GM21619 (cell line): ENCODE data around the gene CASP3.
"Not testable (repeated sequence)": the region's sequence is repeated elsewhere in the genome, so short reads cannot be mapped to it uniquely, and the experiment has no call there.

Experiments
- ATAC-seq: cut with Tn5 transposase; IDR thresholded peaks from one replicate; pipeline ENCODE4 v1.9.1; 2021; ENCODE audit not compliant: unreplicated experiment

Gene CASP3

DNA sequence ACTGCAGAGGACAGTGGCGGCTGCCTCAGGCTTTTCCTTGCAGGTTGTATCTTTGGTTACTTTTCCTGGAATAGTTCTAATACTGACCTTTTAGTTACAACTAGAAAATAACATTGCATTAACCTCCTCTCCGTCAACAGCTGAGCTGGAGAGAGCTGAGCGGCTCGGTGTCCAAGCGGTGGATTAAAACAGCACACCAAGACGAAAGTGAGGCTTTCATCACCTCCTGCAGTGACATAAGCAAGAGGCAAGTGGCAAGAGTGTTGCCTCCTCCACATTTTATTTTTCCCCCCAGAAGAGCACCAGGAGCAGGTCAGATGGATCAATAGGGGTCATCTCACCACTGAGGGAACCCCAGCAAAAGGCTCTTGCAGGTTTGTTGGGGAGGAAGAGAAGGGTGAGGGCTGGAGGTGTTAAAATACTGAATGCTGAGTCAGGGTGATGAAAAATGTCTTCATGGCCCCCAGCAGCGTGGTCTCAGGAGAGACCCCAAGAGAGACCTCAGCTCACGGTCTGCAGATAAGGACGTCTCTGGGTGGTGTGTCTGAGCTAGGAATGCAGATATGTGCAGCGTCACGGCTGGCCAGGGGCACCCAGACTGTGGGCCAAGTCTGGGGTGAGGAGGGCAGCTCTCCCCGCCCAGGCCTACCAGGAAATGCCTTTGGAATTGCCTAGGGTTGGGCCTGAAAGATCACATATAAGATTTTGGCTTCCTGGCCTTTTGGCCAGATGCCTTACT lies 50.3 kb downstream of the CASP3 start:
- ATAC-seq: no peak

DNA sequence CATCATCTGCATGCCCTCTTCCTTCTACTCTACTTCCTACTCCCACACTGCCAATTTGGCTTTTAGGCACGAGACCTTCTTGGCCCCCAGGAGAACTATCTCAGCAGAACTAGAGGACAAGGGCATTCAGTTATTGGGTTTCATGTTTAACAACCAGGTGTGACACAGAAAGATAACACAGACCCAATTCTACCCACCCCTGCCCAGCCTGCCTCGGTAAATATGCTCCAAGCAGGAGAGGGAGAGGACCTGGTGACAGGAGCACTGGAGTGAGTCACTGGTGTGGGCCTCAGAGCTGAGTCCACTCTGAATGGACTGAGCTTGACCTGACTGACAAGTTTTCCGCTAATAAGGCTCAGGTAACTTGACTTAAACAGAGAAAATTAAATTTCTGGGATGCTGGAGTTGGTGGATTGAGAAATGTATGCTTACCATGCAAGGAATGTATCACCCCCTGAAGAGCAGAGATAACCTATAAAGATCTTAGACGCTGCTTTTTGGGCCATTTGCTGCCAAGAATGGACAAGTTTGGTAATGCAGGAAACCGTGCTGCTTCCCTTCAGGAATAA lies 52.5 kb downstream of the CASP3 start:
- ATAC-seq: no peak

GRCh38 chr4:184596044-184596616 lies 53.1 kb downstream of the CASP3 start:
- no peak for ATAC-seq

DNA sequence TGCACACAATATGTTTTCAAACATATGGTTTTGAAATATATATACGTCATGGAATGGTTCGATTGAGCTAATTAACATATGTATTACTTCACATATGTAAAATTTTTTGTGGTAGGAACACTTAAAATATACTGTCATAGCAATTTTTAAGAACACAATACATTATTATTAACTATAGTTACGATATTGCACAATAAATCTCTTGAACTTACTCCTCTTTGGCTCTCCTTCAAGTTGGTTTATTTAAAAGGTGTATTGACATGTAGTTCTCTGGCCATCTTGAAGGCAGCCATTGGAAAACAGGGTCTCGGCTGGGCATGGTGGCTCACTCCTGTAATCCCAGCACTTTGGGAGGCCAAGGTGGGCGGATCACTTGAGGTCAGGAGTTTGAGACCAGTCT lies 53.8 kb downstream of the CASP3 start:
- ATAC-seq: no peak

DNA sequence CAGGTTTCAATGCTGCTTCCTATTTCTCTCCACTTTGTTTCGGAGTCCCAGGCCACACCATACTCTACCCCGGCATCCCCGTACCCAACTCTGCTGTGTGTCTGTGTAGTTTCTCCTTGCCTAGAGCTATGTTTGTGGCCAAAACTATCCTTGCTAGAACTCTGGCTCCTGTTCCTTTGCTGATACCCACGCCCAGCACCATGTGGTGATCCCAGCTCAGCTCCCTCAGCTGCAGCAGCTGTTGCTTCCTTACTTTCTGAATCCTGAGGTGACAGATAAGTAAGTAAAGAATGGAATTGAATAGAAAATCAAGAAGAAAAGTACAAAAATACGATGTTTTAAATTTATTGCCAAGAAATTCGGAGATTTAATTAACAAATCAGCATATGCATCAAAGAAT lies 55.8 kb downstream of the CASP3 start:
- no peak for ATAC-seq

DNA sequence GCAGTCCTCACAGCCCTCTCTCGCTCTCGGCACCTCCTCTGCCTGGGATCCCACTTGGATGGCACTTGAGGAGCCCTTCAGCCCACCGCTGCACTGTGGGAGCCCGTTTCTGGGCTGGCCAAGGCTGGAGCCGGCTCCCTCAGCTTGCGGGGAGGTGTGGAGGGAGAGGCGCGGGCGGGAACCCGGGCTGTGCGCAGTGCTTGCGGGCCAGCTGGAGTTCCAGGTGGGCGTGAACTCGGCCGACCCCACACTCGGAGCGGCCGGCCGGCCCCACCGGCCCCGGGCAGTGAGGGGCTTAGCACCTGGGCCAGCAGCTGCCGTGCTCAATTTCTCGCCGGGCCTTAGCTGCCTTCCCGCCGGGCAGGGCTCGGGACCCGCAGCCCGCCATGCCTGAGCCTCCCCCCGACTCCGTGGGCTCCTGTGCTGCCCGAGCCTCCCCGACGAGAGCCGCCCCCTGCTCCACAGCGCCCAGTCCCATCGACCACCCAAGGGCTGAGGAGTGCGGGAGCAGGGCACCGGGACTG lies 57.4 kb downstream of the CASP3 start:
- not testable (repeated sequence) for ATAC-seq

DNA sequence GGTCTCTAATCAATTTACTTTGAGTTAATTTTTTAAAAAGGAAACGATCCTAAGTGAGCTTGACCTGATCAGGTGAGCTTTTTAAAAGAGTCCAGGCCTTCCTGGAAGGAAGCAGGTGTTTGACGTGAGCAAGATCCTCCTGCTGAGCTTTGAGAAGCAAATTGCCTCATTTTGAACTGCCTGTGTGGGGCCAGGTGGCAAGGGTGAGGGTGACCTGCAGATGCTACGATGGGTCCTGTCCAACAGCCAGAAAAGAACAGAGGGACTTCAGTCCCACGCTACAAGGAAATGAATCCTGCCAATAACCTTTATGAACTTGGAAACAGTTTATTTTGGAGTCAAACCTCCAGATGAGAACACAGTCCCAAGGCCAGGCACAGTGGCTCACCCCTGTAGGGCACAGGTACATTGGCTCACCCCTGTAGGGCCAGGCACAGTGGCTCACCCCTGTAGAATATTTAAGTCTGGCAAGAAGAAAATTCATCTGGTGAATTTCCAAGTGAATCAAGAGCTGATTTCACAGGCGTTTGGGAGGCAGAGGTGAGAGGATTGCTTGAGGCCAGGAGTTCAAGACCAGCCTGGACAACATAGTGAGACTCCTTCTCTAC lies 58.1 kb downstream of the CASP3 start:
- ATAC-seq: no peak

DNA sequence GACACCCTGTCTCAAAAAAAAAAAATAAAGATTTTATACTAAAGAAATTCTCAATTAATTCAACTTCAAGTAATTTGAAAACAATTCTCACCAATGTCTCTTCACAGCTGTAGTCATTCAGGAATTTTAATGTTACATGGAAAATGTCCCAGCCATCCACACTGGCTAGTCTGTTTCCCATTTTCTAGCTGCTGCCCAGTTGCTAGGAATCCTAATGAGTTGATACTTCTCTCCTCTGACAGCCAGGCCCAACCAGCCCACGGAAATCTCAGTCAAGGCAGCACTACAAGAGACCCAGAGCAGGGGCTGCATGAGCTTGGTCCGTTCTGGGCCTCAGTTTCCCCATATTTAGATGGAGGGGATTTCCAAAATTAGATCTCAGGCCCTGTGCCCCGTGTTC lies 59.1 kb downstream of the CASP3 start:
- ATAC-seq: no peak

DNA sequence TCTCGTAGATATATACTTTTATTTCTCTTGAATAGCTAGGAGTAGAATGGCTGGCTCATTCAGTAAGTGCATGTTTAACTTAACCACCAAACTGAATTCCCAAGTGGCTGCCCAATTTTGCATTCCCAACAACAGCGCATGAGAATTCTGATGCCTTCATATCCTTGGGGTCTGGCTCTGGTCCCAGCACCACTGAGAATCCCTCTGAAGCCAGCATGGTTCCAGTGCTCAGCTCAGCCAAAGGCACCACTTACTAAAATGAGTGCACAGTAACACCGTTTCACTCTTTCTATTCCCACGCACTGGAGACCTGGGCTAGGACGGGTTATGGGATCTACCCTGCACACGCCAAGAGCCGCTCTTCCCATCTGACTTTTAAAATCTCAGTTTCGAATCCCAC lies 60.4 kb downstream of the CASP3 start:
- ATAC-seq: no peak

DNA sequence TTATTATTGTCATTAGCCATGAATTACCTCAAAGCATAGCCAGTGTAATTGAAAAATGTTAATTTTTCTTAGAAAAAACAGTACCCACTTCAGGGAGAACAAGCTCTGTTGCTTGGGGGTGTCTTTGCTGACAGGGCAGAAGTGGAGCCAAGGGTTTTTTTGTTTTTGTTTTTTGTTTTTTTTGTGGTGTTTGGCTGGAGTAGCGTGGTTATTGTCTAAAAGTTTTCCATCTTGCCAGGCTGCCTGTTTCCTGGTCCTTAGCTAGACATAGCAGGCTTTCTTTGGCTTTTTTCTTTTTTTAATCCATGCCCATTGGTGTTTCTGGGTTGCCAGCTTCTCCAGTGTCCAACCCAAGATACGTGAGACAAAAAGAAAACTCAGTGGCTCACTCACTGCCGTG lies 61.5 kb downstream of the CASP3 start:
- ATAC-seq: no peak

GRCh38 chr4:184587221-184587620 lies 62.0 kb downstream of the CASP3 start:
- no peak for ATAC-seq

DNA sequence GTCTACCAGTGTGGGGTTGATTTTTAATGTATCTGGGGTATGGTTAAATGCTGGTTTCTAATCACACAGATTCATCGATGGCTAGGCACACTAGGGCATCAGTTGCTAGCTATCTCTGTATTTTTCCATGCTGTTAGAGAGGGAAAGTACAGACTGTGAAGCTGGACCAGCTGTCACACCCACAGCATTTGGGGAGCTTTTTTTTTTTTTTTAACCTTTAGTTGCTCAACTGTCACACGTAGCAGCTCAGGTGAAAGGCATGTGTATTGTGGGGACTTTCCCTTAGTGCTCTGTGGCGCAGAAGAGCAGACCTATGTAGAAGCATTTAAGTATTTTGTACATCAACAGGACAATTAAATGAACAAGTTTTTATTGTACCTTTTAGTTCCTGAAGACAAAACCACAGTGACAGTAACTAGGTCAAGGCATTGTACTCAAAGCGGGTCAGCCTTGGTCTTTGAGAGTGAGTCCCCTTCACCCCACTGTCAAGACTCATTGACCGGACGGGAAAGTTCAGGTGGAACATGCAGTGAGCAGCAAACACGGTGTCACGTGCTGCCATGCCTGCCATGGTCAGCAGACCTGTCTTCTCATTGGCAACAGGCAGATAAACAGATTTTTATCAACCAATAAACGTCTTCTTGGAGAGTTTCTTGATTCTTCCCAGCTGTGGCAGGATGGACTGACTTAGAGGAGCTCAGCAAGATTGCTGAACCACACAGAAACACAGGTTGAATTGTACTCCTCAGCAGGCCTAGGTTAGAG lies 65.3 kb downstream of the CASP3 start:
- ATAC-seq: peak; percentile 47
